Endothelial cell of umbilical vein (primary cell): ENCODE results near the gene PLEKHA5. TPM values are rescaled to one million over a fixed set of nuclear protein-coding genes. Genes with fewer than 3 reads are reported as not detected.

Source experiments
- BruUV-seq: library from RNA; stranded (reverse); fragments of 400-500 nt; replicated peaks from 2 replicates; lab custom pipeline; 2021; lab: Mats Ljungman, UMichigan
- CTCF ChIA-PET: fragments of 300-600, 350-600 bp; sonication (Branson Sonifier 250); formaldehyde crosslinking; loops from one replicate; lab custom pipeline; 2021; ENCODE audit warnings: antibody characterized with exemption, inconsistent platforms; lab: Charles Lee
- POLR2A ChIA-PET: fragments of 300-600, 350-600 bp; sonication (Branson Sonifier 250); formaldehyde crosslinking; loops from one replicate; lab custom pipeline; 2021; ENCODE audit warnings: antibody characterized with exemption, inconsistent platforms; lab: Charles Lee
- DNase-seq: peaks from one replicate; pipeline ENCODE4 v3.0.0-alpha.2; 2011; ENCODE audit warnings: low read depth, low spot score
- FAIRE-seq: peaks from 2 replicates; lab custom pipeline; 2011; peaks lifted over from hg19 to GRCh38; lab: Jason Lieb, UNC
- H2AFZ ChIP-seq: 2 replicates; pipeline ENCODE4 v1.6.0; 2012; ENCODE audit warnings: low read depth, low read length, control low read depth, inconsistent platforms
- H3K27ac ChIP-seq: 2 replicates; pipeline ENCODE4 v1.5.1; 2011; ENCODE audit warnings: low read depth, mild to moderate bottlenecking, control low read depth, low read length, moderate library complexity; ENCODE audit not compliant: insufficient read depth
- H3K27me3 ChIP-seq, 2 experiments: 2 replicates each; pipeline versions ENCODE4 v1.6.0 to v1.6.1; 2011; ENCODE audit warnings: low read length in 2 of 2, mixed read lengths in 1 of 2; ENCODE audit not compliant: control insufficient read depth in 2 of 2, insufficient read depth in 2 of 2
- H3K36me3 ChIP-seq, 2 experiments: 2 replicates in 1 of 2; 3 replicates in 1 of 2; pipeline ENCODE4 v1.5.1; 2011; ENCODE audit warnings: low read length in 2 of 2, mild to moderate bottlenecking in 1 of 2, moderate library complexity in 1 of 2; ENCODE audit not compliant: control insufficient read depth in 2 of 2, insufficient read depth in 2 of 2; ENCODE audit errors: extremely low read depth in 1 of 2
- H3K4me1 ChIP-seq: 3 replicates; pipeline ENCODE4 v1.5.1; 2011; ENCODE audit warnings: mild to moderate bottlenecking, low read length; ENCODE audit not compliant: control insufficient read depth, insufficient read depth; ENCODE audit errors: extremely low read depth
- H3K4me2 ChIP-seq: 2 replicates; pipeline ENCODE4 v1.6.1; 2011; ENCODE audit warnings: low read length, control low read depth, mixed read lengths; ENCODE audit not compliant: insufficient read depth
- H3K4me3 ChIP-seq, 3 experiments: fragments of 200-600 bp in 1 of 3; sonication (generic), shearing (Covaris generic) in 1 of 3; replicated peaks in 1 of 3; 2 replicates each; pipeline ENCODE4 v1.5.1; 2011 to 2016; ENCODE audit warnings: control low read depth in 3 of 3, low read length in 3 of 3, mild to moderate bottlenecking in 2 of 3, inconsistent platforms in 1 of 3, low read depth in 1 of 3, moderate library complexity in 1 of 3; ENCODE audit not compliant: insufficient read depth in 1 of 3
- H3K79me2 ChIP-seq: 2 replicates; pipeline ENCODE4 v1.6.0; 2012; ENCODE audit warnings: low read length, inconsistent platforms; ENCODE audit not compliant: control insufficient read depth, insufficient read depth
- H3K9ac ChIP-seq: replicated peaks from 2 replicates; pipeline ENCODE3; 2011; ENCODE audit warnings: low read length, control low read depth; ENCODE audit not compliant: insufficient read depth; ENCODE audit errors: extremely low read depth
- H3K9me1 ChIP-seq: replicated peaks from 3 replicates; pipeline ENCODE4 v1.6.0; 2011; ENCODE audit warnings: mild to moderate bottlenecking, low read length; ENCODE audit not compliant: control insufficient read depth, insufficient read depth; ENCODE audit errors: extremely low read depth
- H3K9me3 ChIP-seq: replicated peaks from 2 replicates; pipeline ENCODE4 v1.5.1; 2012; ENCODE audit warnings: low read length, inconsistent platforms; ENCODE audit not compliant: control insufficient read depth, insufficient read depth
- H4K20me1 ChIP-seq: replicated peaks from 2 replicates; pipeline ENCODE3; 2011; ENCODE audit warnings: mild to moderate bottlenecking, low read length; ENCODE audit not compliant: control insufficient read depth, insufficient read depth; ENCODE audit errors: extremely low read depth
- EZH2 ChIP-seq: IDR thresholded peaks from 2 replicates; pipeline ENCODE4 v1.6.1; 2012; ENCODE audit warnings: borderline replicate concordance, low read depth, mild to moderate bottlenecking, moderate library complexity, low read length, inconsistent platforms; ENCODE audit not compliant: severe bottlenecking
- FOS ChIP-seq: IDR thresholded peaks from 2 replicates; pipeline ENCODE4 v1.6.1; 2011; ENCODE audit warnings: mild to moderate bottlenecking, low read length, moderate library complexity, borderline replicate concordance; ENCODE audit not compliant: insufficient read depth
- GATA2 ChIP-seq: IDR thresholded peaks from 2 replicates; pipeline ENCODE4 v1.7.0; 2011; ENCODE audit warnings: low read depth, mild to moderate bottlenecking, moderate library complexity, mixed read lengths, low read length; ENCODE audit not compliant: insufficient read length, insufficient read depth
- JUN ChIP-seq: IDR thresholded peaks from 2 replicates; pipeline ENCODE4 v1.6.1; 2011; ENCODE audit warnings: borderline replicate concordance, low read depth; ENCODE audit not compliant: insufficient read length, insufficient read depth
- MYC ChIP-seq: IDR thresholded peaks from one replicate; pipeline ENCODE4 v1.6.1; 2011; ENCODE audit warnings: mild to moderate bottlenecking, low read depth, low read length
- POLR2A ChIP-seq: IDR thresholded peaks from 2 replicates; pipeline ENCODE4 v1.6.1; 2012; ENCODE audit warnings: low read depth, mild to moderate bottlenecking, control low read depth, low read length
- POLR2AphosphoS5 ChIP-seq: IDR thresholded peaks from 2 replicates; pipeline ENCODE4 v1.6.1; 2012; ENCODE audit warnings: low read depth, mild to moderate bottlenecking, control low read depth, low read length, moderate library complexity; ENCODE audit not compliant: insufficient read depth
- dilution Hi-C: fragments of 300-500 bp; cut with MboI; formaldehyde crosslinking; loops from one replicate; pipeline ENCODE4 v1.15.0; 2019; ENCODE audit warnings: low sequenced_read_pairs; ENCODE audit not compliant: extremely low pct_ligation_motif_present
- intact Hi-C: fragments of 100-400 bp; cut with micrococcal nuclease; formaldehyde crosslinking; loops from one replicate; pipeline ENCODE4 v1.10.0; 2022
- polyA plus RNA-seq, 4 experiments: library from polyadenylated mRNA; depleted of rRNA in 3 of 4; stranded (reverse) in 3 of 4; unstranded in 1 of 4; fragments of >200 nt; gene quantifications; 2 replicates each; pipeline versions ENCODE4 v1.2.1 to v1.2.3, GENCODE V29; 2011 to 2012; ENCODE audit warnings: missing spikeins in 1 of 4
- total RNA-seq: library from RNA; stranded (reverse); gene quantifications from 2 replicates; pipeline ENCODE4 v1.2.3, GENCODE V29; 2021
- TF ChIP-seq, protein P1 (sequence below), 2 donors: IDR thresholded peaks; 1 replicate in 1 of 2; 2 replicates in 1 of 2; pipeline ENCODE4 v1.5.1; 2011; ENCODE audit warnings: low read length in 2 of 2, mild to moderate bottlenecking in 2 of 2, moderate library complexity in 2 of 2, control low read depth in 1 of 2, inconsistent platforms in 1 of 2, low read depth in 1 of 2; ENCODE audit not compliant: insufficient read depth in 1 of 2; ENCODE audit errors: extremely low read depth in 1 of 2
- TF ChIP-seq, protein P2 (sequence below): IDR thresholded peaks from 2 replicates; pipeline ENCODE4 v1.6.1; 2011; ENCODE audit not compliant: insufficient read depth, insufficient read length

Gene PLEKHA5
- total and polyA plus RNA-seq, 2 donors (not counting 3 experiments of a cell fraction or from before 2014, with no cell fraction given) = 2.5 to 12.7 TPM

- no peaks in the 10 kb centered on the region for H3K9me1 ChIP-seq
- H4K20me1 ChIP-seq = no peaks in the 10 kb centered on the region
- BruUV-seq = no TSS peak
- H3K4me1 ChIP-seq = no peaks in the 10 kb centered on the region
- POLR2A ChIA-PET = no interaction called here
- no peaks in the 10 kb centered on the region for H3K9me3 ChIP-seq
- intact Hi-C loops (no loop called here), dilution Hi-C loops (no loop called here)
- no peaks in the 10 kb centered on the region for H3K79me2 ChIP-seq
- DNase-seq (no peak), FAIRE-seq (no peak)
- TF ChIP-seq, protein P1, sequence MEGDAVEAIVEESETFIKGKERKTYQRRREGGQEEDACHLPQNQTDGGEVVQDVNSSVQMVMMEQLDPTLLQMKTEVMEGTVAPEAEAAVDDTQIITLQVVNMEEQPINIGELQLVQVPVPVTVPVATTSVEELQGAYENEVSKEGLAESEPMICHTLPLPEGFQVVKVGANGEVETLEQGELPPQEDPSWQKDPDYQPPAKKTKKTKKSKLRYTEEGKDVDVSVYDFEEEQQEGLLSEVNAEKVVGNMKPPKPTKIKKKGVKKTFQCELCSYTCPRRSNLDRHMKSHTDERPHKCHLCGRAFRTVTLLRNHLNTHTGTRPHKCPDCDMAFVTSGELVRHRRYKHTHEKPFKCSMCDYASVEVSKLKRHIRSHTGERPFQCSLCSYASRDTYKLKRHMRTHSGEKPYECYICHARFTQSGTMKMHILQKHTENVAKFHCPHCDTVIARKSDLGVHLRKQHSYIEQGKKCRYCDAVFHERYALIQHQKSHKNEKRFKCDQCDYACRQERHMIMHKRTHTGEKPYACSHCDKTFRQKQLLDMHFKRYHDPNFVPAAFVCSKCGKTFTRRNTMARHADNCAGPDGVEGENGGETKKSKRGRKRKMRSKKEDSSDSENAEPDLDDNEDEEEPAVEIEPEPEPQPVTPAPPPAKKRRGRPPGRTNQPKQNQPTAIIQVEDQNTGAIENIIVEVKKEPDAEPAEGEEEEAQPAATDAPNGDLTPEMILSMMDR (IDR thresholded peaks at IDR 0.05; ENCODE audit: extremely low read depth in 1 of 2, insufficient read depth in 1 of 2, low read depth in 1 of 2, low read length in 2 of 2) = no peak
- TF ChIP-seq MYC (no peak), POLR2A (no peak), EZH2 (no peak), POLR2AphosphoS5 (no peak), GATA2 (no peak), JUN (no peak), FOS (no peak)
- TF ChIP-seq, protein P2, sequence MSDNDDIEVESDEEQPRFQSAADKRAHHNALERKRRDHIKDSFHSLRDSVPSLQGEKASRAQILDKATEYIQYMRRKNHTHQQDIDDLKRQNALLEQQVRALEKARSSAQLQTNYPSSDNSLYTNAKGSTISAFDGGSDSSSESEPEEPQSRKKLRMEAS = no peak
- no peaks in the 10 kb centered on the region for H3K27me3 ChIP-seq
- H3K9ac ChIP-seq = no peak overlapping the region
- H3K36me3 ChIP-seq = no peaks in the 10 kb centered on the region
- CTCF ChIA-PET = no interaction called here
- H3K27ac ChIP-seq = no peak overlapping the region
- no peak overlapping the region for H2AFZ ChIP-seq
- H3K4me3 ChIP-seq = no peak overlapping the region
- H3K4me2 ChIP-seq = no peak overlapping the region
Observed at GRCh38 chr12:19230896-19231295, 101.4 kb downstream of the PLEKHA5 start.
